Stimulated activated CD4-positive, alpha-beta T cell treated with anti-CD3 and anti-CD28 coated beads, Interleukin-12 subunit alpha, Interleukin-12 subunit beta, amount 100 ng/mL, for 4 hours (primary cell): ENCODE measurements around the gene GP1BB.

Source experiments
- DNase-seq: peaks from one replicate; pipeline ENCODE4 v3.0.0-alpha.2; 2020

Gene GP1BB

GRCh38 chr22:19742160-19743066, 19.1 kb downstream of the GP1BB start:
- DNase-seq, result no peak

GRCh38 chr22:19743081-19743480, 19.7 kb downstream of the GP1BB start:
- no peak for DNase-seq

GRCh38 chr22:19743651-19744050, 20.3 kb downstream of the GP1BB start:
- DNase-seq, result no peak

- DNase-seq, result no peak
Observed at GRCh38 chr22:19744350-19745006, 21.1 kb downstream of the GP1BB start.

- DNase-seq, result no peak
Observed at GRCh38 chr22:19745155-19746101, 22.1 kb downstream of the GP1BB start.

- DNase-seq, result no peak
Observed at GRCh38 chr22:19746726-19747125, 23.4 kb downstream of the GP1BB start.

GRCh38 chr22:19747551-19747950, 24.2 kb downstream of the GP1BB start:
- no peak for DNase-seq

GRCh38 chr22:19748139-19748538, 24.8 kb downstream of the GP1BB start:
- DNase-seq, result no peak

GRCh38 chr22:19748991-19749664, 25.8 kb downstream of the GP1BB start:
- DNase-seq, result no peak

- DNase-seq, result no peak
Observed at GRCh38 chr22:19749876-19750275, 26.5 kb downstream of the GP1BB start.

GRCh38 chr22:19750507-19751490, 27.5 kb downstream of the GP1BB start:
- no peak for DNase-seq

GRCh38 chr22:19751497-19752245, 28.3 kb downstream of the GP1BB start:
- no peak for DNase-seq

GRCh38 chr22:19753090-19753842, 29.9 kb downstream of the GP1BB start:
- no peak for DNase-seq

- DNase-seq, result no peak
Observed at GRCh38 chr22:19753996-19754700, 30.8 kb downstream of the GP1BB start.

GRCh38 chr22:19754701-19755144, 31.4 kb downstream of the GP1BB start:
- DNase-seq, result no peak

- no peak for DNase-seq
Observed at GRCh38 chr22:19755145-19755710, 31.9 kb downstream of the GP1BB start.

- DNase-seq, result no peak
Observed at GRCh38 chr22:19755722-19756287, 32.5 kb downstream of the GP1BB start.
